HEK293 (cell line): ENCODE data around the gene ZNF787.
A peak's percentile ranks its signal among the peaks of the same experiment; 100 is the strongest.

Source experiments
- CTCF ChIP-seq: fragments of 450-650 bp; formaldehyde crosslinking; IDR thresholded peaks from 2 replicates; pipeline ENCODE4 v1.5.1; 2016; ENCODE audit warnings: missing biosample characterization, missing genetic modification characterization
- KLF16 ChIP-seq: fragments of 450-650 bp; formaldehyde crosslinking; IDR thresholded peaks from 2 replicates; pipeline ENCODE4 v1.5.1; 2017; ENCODE audit warnings: missing biosample characterization, missing genetic modification characterization
- MYNN ChIP-seq: fragments of 450-650 bp; formaldehyde crosslinking; IDR thresholded peaks from 2 replicates; pipeline ENCODE4 v1.5.1; 2016; ENCODE audit warnings: missing biosample characterization, missing genetic modification characterization, borderline replicate concordance
- MZF1 ChIP-seq: fragments of 450-650 bp; formaldehyde crosslinking; IDR thresholded peaks from 2 replicates; pipeline ENCODE4 v1.5.1; 2017; ENCODE audit warnings: missing biosample characterization, missing genetic modification characterization, borderline replicate concordance
- REPIN1 ChIP-seq: fragments of 450-650 bp; formaldehyde crosslinking; IDR thresholded peaks from 2 replicates; pipeline ENCODE4 v1.5.1; 2017; ENCODE audit warnings: missing biosample characterization, missing genetic modification characterization, low read depth
- SP2 ChIP-seq: fragments of 450-650 bp; formaldehyde crosslinking; IDR thresholded peaks from 2 replicates; pipeline ENCODE4 v1.5.1; 2016; ENCODE audit warnings: missing biosample characterization, missing genetic modification characterization
- TCF7L2 ChIP-seq: IDR thresholded peaks from 2 replicates; pipeline ENCODE4 v1.6.1; 2011; ENCODE audit warnings: low read depth, mild to moderate bottlenecking, inconsistent platforms, low read length, moderate library complexity, borderline replicate concordance
- YY1 ChIP-seq: fragments of 450-650 bp; formaldehyde crosslinking; IDR thresholded peaks from 2 replicates; pipeline ENCODE4 v1.5.1; 2018; ENCODE audit warnings: missing biosample characterization, missing genetic modification characterization
- ZBTB44 ChIP-seq: fragments of 450-650 bp; IDR thresholded peaks from 2 replicates; pipeline ENCODE4 v1.5.1; 2018; ENCODE audit warnings: missing biosample characterization, mild to moderate bottlenecking, missing genetic modification characterization
- ZFP41 ChIP-seq: fragments of 450-650 bp; formaldehyde crosslinking; IDR thresholded peaks from 2 replicates; pipeline ENCODE4 v1.5.1; 2016; ENCODE audit warnings: missing biosample characterization, missing genetic modification characterization, borderline replicate concordance
- ZNF514 ChIP-seq: fragments of 450-650 bp; formaldehyde crosslinking; IDR thresholded peaks from 2 replicates; pipeline ENCODE4 v1.5.1; 2016; ENCODE audit warnings: missing biosample characterization, missing genetic modification characterization
- ZNF768 ChIP-seq: fragments of 450-650 bp; formaldehyde crosslinking; IDR thresholded peaks from 2 replicates; pipeline ENCODE4 v1.5.1; 2018; ENCODE audit warnings: missing biosample characterization, mild to moderate bottlenecking, missing genetic modification characterization
- TF ChIP-seq, protein P1 (sequence below): fragments of 450-650 bp; formaldehyde crosslinking; IDR thresholded peaks from 2 replicates; pipeline ENCODE4 v1.5.1; 2016; ENCODE audit warnings: missing biosample characterization, missing genetic modification characterization
- TF ChIP-seq, protein P2 (sequence below): fragments of 450-650 bp; formaldehyde crosslinking; IDR thresholded peaks from 2 replicates; pipeline ENCODE4 v1.5.1; 2016; ENCODE audit warnings: missing biosample characterization, missing genetic modification characterization

GRCh38 chr19:56111601-56112312, 9.3 kb downstream of the ZNF787 start:
- no peak for TF ChIP-seq CTCF (tag by site-specific recombination)
- TF ChIP-seq, protein P1, sequence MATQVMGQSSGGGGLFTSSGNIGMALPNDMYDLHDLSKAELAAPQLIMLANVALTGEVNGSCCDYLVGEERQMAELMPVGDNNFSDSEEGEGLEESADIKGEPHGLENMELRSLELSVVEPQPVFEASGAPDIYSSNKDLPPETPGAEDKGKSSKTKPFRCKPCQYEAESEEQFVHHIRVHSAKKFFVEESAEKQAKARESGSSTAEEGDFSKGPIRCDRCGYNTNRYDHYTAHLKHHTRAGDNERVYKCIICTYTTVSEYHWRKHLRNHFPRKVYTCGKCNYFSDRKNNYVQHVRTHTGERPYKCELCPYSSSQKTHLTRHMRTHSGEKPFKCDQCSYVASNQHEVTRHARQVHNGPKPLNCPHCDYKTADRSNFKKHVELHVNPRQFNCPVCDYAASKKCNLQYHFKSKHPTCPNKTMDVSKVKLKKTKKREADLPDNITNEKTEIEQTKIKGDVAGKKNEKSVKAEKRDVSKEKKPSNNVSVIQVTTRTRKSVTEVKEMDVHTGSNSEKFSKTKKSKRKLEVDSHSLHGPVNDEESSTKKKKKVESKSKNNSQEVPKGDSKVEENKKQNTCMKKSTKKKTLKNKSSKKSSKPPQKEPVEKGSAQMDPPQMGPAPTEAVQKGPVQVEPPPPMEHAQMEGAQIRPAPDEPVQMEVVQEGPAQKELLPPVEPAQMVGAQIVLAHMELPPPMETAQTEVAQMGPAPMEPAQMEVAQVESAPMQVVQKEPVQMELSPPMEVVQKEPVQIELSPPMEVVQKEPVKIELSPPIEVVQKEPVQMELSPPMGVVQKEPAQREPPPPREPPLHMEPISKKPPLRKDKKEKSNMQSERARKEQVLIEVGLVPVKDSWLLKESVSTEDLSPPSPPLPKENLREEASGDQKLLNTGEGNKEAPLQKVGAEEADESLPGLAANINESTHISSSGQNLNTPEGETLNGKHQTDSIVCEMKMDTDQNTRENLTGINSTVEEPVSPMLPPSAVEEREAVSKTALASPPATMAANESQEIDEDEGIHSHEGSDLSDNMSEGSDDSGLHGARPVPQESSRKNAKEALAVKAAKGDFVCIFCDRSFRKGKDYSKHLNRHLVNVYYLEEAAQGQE, result no peak
- no peak for TF ChIP-seq MZF1 (tag by site-specific recombination)
- no peak for TF ChIP-seq ZNF768 (tag by site-specific recombination)
- TF ChIP-seq KLF16, result no peak
- no peak for TF ChIP-seq MYNN (tag by site-specific recombination)
- TF ChIP-seq, protein P2, sequence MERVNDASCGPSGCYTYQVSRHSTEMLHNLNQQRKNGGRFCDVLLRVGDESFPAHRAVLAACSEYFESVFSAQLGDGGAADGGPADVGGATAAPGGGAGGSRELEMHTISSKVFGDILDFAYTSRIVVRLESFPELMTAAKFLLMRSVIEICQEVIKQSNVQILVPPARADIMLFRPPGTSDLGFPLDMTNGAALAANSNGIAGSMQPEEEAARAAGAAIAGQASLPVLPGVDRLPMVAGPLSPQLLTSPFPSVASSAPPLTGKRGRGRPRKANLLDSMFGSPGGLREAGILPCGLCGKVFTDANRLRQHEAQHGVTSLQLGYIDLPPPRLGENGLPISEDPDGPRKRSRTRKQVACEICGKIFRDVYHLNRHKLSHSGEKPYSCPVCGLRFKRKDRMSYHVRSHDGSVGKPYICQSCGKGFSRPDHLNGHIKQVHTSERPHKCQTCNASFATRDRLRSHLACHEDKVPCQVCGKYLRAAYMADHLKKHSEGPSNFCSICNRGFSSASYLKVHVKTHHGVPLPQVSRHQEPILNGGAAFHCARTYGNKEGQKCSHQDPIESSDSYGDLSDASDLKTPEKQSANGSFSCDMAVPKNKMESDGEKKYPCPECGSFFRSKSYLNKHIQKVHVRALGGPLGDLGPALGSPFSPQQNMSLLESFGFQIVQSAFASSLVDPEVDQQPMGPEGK (tag by site-specific recombination), result no peak
- TF ChIP-seq TCF7L2, result no peak
- no peak for TF ChIP-seq ZFP41 (tag by site-specific recombination)
- TF ChIP-seq SP2 (tag by site-specific recombination), result peak; percentile 38
- no peak for TF ChIP-seq REPIN1 (tag by site-specific recombination)
- no peak for TF ChIP-seq YY1 (tag by site-specific recombination)
- no peak for TF ChIP-seq ZBTB44
- no peak for TF ChIP-seq ZNF514 (tag by site-specific recombination)
